HG03439 (cell line): ENCODE results near the gene MTHFSD.

ENCODE experiments used
- ATAC-seq: cut with Tn5 transposase; IDR thresholded peaks from one replicate; pipeline ENCODE4 v1.9.1; 2021; ENCODE audit warnings: mild to moderate bottlenecking, moderate library complexity; ENCODE audit not compliant: unreplicated experiment

Gene MTHFSD

GRCh38 chr16:86515413-86515776, 39.6 kb downstream of the MTHFSD start:
- no peak for ATAC-seq

- ATAC-seq: no peak
These were observed 40.3 kb downstream of the MTHFSD start for GRCh38 chr16:86514481-86515376.

DNA sequence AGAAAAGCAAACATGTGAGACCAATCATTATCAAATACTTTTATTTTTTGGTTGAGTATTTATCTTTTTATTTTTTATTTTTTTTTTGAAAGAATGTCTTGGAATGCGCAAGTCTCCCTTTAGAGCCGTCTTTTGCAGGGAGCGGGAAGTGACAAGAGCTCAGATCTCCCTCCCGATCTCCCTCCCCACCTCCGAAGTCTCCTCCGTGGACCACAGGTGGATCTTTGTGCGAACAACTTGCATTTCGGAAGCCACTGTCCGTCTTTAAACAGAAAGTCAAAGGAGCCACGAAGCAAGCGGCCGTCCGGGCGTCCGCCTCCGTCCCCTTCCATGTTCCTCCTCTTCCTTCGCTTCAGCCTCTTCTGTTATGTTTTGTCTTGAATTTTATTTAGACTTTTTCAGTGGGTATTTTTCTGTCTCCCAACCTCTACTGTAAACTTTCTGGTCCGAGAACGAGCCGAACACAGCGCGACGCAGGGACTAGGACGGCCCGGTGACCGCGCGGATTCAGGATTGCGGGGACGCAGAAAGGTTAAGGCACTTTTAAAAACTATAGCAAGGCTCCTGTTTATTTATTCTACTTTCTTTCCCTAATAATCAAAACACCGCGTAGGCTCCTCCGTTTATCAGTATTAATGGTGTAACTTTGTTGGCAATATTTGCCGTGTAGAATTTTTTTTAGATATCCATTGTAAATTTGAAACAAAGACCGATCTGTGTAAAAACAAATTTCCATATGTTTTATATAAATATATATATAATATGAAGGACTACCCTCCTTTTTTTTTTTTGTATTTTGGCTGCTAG, 41.4 kb downstream of the MTHFSD start:
- ATAC-seq: no peak

DNA sequence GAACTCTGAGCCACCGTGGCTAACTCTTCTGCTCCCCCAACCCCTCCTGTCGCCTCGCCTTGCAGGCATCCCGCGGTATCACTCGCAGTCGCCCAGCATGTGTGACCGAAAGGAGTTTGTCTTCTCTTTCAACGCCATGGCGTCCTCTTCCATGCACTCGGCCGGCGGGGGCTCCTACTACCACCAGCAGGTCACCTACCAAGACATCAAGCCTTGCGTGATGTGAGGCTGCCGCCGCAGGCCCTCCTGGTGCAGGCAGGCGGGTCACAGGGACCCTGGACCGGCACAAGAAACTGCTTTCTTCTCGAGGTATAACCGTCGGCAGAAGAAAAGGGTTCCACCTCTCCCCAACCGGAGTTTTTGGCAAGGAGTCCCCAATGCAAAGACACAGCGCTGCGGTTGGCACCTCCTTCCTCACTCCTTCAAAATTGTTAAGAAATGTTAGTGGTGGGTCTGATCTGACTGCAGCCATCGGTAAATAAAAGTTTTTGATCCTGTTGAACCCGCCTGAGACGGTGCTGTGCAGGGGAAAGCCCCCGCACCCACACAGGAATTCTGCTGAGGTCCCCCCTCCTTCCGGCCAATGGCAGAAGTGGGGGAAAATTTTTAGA, 42.1 kb downstream of the MTHFSD start:
- no peak for ATAC-seq

GRCh38 chr16:86512301-86512859, 42.7 kb downstream of the MTHFSD start:
- ATAC-seq: no peak

GRCh38 chr16:86511317-86512161, 43.5 kb downstream of the MTHFSD start:
- no peak for ATAC-seq

DNA sequence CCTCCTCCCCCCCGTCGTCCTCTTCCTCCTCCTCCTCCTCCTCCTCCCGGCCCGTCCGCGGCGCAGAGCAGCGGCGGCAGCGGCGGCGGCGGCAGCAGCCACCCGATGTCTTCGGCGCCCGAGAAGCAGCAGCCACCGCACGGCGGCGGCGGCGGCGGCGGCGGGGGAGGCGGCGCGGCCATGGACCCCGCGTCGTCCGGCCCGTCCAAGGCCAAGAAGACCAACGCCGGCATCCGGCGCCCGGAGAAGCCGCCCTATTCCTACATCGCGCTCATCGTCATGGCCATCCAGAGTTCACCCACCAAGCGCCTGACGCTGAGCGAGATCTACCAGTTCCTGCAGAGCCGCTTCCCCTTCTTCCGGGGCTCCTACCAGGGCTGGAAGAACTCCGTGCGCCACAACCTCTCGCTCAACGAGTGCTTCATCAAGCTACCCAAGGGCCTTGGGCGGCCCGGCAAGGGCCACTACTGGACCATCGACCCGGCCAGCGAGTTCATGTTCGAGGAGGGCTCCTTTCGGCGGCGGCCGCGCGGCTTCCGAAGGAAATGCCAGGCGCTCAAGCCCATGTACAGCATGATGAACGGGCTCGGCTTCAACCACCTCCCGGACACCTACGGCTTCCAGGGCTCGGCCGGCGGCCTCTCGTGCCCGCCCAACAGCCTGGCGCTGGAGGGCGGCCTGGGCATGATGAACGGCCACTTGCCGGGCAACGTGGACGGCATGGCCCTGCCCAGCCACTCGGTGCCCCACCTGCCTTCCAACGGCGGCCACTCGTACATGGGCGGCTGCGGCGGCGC, 44.4 kb downstream of the MTHFSD start, which contains the start of gene FOXF1:
FOXF1 (plus strand) TSS at position 63 of the 797 bp plus-strand sequence; CDS start at position 106, 43 bp downstream.
- ATAC-seq: no peak

DNA sequence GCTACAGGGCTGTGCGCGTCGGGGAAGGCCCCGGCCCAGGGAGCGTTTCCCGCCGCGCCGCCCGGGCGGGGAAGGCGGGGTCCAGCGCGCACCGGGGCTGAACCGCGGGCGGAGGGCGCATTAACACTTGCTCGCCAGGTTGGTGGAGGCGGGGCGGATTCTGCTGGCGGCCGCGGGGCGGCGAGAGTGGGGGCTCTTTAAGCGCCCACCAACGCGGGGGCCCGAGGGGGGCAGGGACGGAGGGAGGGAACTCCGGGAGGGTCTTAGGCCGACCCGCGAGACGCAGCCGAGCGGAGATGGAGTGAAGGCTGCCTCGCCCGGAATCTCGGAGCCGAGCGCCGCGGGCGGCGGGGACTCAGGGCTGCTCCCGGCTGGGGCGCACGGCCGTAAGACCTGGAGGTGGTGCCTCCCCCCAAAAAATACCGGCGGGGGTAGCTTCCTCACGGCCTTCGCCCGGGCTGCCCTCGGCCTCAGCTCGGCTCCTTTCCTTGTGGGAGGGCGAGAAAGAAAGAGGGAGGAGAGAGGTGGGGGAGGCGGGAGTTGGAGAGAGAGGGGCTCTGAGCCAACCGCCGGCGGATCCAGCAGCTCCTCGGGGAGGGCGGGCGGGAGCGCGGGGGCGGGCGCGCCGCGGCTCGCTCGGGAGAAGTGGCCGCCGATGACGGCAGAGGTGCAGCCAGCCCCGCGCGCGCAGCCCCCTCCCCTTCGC, 45.1 kb downstream of the MTHFSD start:
- ATAC-seq: no peak

GRCh38 chr16:86508947-86509758, 45.9 kb downstream of the MTHFSD start:
- no peak for ATAC-seq

DNA sequence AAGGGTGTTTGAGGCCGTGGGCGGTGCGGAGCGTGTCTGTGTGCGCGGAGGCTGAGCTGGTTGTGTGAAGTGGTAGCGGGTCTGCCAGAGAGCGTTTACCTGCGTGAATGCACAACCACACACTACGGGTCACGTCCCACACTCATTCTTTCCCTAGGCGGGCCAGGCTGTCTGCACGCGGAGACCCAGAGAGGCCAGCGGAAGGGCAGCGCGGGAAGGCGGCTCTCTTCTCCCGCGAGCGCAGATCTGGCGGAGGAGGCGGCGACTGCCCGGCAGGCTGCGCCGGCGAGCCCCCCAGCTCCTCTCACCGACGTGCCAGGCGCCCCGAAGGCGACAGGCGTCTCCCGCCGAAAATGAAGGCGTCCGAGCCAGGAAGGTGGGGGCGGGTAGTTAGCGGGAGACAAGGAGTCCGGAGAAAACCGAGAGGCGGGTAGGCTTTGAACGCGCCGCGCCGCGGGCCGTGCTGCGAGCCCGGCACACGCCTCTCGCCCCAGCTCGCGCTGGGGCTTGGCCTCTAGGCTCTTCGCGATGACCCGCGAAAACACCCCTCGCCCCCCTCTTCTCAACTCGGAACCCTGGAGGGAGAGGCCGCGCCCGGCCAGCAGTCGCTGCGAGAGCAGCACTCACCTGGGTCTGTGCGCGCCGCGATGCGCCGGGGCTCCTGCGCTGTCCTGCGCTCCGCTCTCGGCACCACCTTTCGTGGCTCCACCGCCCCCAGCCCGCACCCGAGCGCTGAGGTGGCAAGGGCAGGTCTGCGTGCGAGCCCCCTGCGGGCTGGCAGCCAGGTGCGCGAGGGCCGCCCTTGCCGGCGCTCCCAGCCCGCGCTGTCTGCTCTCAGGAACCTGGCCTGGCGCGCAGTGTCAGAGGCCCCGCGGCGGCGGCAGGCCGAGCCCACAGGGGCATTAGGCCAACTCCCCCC, 46.7 kb downstream of the MTHFSD start:
- no peak for ATAC-seq

GRCh38 chr16:86507173-86508027, 47.6 kb downstream of the MTHFSD start:
- ATAC-seq: no peak

DNA sequence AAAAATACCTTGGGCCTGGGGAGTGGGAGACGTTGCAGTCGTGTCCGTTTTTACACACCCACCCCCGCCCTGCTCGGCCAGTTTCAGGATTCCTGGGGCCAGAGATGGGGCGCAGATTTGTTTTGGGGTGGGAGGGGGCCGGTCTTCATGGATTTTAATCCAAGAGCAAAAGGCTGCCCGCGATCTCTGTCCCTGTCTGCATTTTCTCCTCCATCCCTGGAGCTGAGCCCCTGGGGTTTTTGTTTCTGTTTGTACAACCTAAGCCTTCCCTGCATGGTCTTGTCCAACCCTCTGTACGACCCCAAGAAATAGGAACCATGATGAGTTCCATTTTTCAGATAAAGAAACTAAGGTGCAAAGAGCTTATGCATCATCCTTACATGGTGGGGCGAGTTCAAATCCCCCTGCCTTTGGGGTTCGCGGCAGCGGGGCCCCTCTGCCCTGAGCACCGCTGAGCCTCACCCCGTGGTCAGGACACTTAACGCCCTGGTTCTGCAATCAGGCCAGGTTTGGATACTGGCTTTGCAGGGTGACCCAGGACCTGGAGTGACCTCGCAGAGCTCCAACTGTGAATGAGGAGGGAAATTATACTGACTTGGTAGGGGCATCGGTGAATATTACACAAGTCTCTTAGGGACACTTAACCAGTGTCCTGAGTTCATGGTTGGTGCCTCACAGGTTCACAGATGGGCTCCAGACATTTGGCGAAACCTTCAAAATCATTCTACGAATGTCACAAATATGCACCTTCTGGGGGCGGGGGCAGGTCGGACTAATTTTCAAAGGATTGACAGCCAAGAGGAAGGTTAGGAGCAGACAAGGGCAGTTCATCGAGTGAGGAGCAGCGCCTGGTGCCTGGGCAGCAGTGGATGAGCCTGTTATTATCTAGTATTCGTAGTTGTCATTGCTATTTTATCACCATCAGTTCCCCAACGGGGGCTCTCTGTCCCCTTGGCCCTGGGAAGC, 48.9 kb downstream of the MTHFSD start:
- no peak for ATAC-seq

DNA sequence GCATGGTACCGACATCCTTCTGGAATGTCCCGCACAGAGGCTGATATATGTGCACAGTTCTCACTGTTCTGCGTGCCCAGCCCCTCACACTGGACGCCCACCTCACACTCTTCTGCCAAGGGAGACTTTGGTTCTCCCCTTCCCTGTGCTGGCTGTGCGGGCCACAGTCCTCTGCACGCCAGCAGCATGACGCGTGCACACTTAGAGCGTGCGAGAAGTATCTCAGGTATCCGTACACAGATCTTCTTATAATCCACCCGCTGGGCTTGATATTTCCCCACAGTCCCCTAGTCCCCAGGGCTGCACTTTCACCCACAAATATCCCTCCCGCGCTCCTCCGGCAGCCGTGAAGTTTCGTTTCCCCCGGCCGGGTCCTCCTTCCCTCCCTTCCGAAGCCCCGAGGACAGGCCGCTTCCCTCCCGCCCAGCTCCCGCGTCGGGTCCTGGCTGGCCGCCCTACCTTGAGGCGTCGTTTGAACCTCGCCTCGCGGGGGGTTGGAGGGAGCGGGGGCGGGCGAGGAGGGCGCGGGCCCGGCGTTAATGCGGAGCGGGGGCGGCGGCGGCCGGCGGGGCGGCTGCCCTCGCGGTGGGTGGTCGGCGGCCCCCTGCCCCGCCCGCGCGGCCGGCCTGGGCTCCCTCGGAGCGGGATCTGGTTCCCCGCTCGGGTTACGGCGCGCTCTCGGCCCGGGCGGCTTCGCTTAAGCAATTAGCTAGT, 49.7 kb downstream of the MTHFSD start:
- no peak for ATAC-seq
